ENCODE results near the gene ALKAL2. TPM values are rescaled to one million over a fixed set of nuclear protein-coding genes. Genes with fewer than 3 reads are reported as not detected.

Gene ALKAL2
- total and polyA plus RNA-seq, 10 of the 15 experiments (the other 5 are each of a cell fraction or from before 2014, with no cell fraction given) = 0.11 to 0.29 (median 0.11) TPM; not detected in 7

GRCh38 chr2:319059-319600 is 31.2 kb upstream of the ALKAL2 start:
- no peaks in the 10 kb centered on the region for H3K4me1 ChIP-seq (ENCODE audit: control insufficient read depth, insufficient read depth, low read length)
- H2AFZ ChIP-seq (ENCODE audit: control insufficient read depth, low read depth, low read length) = no peak overlapping the region
- ATAC-seq (no peak), DNase-seq (ENCODE audit: low read depth, low spot score) (no peak), FAIRE-seq (no peak)
- H4K20me1 ChIP-seq (ENCODE audit: control insufficient read depth, insufficient read depth) = no peaks in the 10 kb centered on the region
- POLR2A ChIA-PET = no interaction called here
- no peak overlapping the region for H3K4me2 ChIP-seq (ENCODE audit: control insufficient read depth, insufficient read depth)
- H3K36me3 ChIP-seq (ENCODE audit: control insufficient read depth in 2 of 2, insufficient read depth in 2 of 2, low read length in 1 of 2) = no peaks in the 10 kb centered on the region
- SMC1A ChIA-PET (ENCODE audit: uncharacterized antibody, unreplicated experiment) = no interaction called here
- RAD21 ChIA-PET (ENCODE audit: unreplicated experiment) = no interaction called here
- CTCF ChIA-PET = interaction anchor here (0.7 kb wide), 1 partner anchor 69 kb away, joined by 3 read pairs; no protein-coding TSS in a partner anchor
- TF ChIP-seq TCF3 (IDR thresholded peaks at IDR 0.05; ENCODE audit: borderline replicate concordance, insufficient read depth, low read depth, low read length) (peak; percentile 38; the same call in 1 of the 2 replicates), EGR1 (IDR thresholded peaks at IDR 0.05; ENCODE audit: borderline replicate concordance in 1 of 2, low read depth in 2 of 2, low read length in 2 of 2) (0 out of 3 replicates have a peak, but pooled peaks of 1 of the 2 experiments have one; percentile 4), MTA2 (IDR thresholded peaks at IDR 0.05; ENCODE audit: low read depth) (no peak)
- BruUV-seq (replicated peaks) = no TSS peak
- no peak overlapping the region for H3K27ac ChIP-seq (ENCODE audit: control insufficient read depth, insufficient read depth)
- in situ Hi-C loops (cut with MboI) = no loop called here
- intact Hi-C loops (cut with micrococcal nuclease; ENCODE audit: unreplicated experiment) = no loop called here
- H3K9me3 ChIP-seq (replicated peaks; ENCODE audit: control insufficient read depth, insufficient read depth, low read length) = no peaks in the 10 kb centered on the region; the same call in 2 of the 3 replicates
- no peaks in the 10 kb centered on the region; a peak in 1 of 4 replicates for H3K27me3 ChIP-seq (replicated peaks in 1 of 2; ENCODE audit: control insufficient read depth in 2 of 2, insufficient read depth in 2 of 2, low read length in 1 of 2)
- no peak overlapping the region for H3K9ac ChIP-seq (ENCODE audit: control insufficient read depth, insufficient read depth, low read length)
- H3K4me3 ChIP-seq = no peak overlapping the region
- 70% methylated on average over 15 of the region's 34 CpGs for WGBS (ENCODE audit: insufficient coverage, insufficient replicate concordance, low lambda C conversion rate, missing lambda C conversion rate)
- no peaks in the 10 kb centered on the region for H3K79me2 ChIP-seq (ENCODE audit: control insufficient read depth, insufficient read depth, low read length)

GRCh38 chr2:317501-318424 is 29.9 kb upstream of the ALKAL2 start:
- Histone ChIP-seq H3K9ac (ENCODE audit: control insufficient read depth, insufficient read depth, low read length) (no peak overlapping the region), H2AFZ (ENCODE audit: control insufficient read depth, low read depth, low read length) (no peak overlapping the region), H3K36me3 (ENCODE audit: control insufficient read depth in 2 of 2, insufficient read depth in 2 of 2, low read length in 1 of 2) (no peaks in the 10 kb centered on the region), H3K9me3 (replicated peaks; ENCODE audit: control insufficient read depth, insufficient read depth, low read length) (no peaks in the 10 kb centered on the region; the same call in 2 of the 3 replicates), H3K79me2 (ENCODE audit: control insufficient read depth, insufficient read depth, low read length) (no peaks in the 10 kb centered on the region), H3K27me3 (replicated peaks in 1 of 2; ENCODE audit: control insufficient read depth in 2 of 2, insufficient read depth in 2 of 2, low read length in 1 of 2) (no peaks in the 10 kb centered on the region; a peak in 1 of 4 replicates), H3K27ac (ENCODE audit: control insufficient read depth, insufficient read depth) (no peak overlapping the region), H4K20me1 (ENCODE audit: control insufficient read depth, insufficient read depth) (no peaks in the 10 kb centered on the region), H3K4me3 (no peak overlapping the region), H3K4me2 (ENCODE audit: control insufficient read depth, insufficient read depth) (no peak overlapping the region), H3K4me1 (ENCODE audit: control insufficient read depth, insufficient read depth, low read length) (no peaks in the 10 kb centered on the region)
- no TSS peak for BruUV-seq (replicated peaks)
- ChIA-PET SMC1A (ENCODE audit: uncharacterized antibody, unreplicated experiment) (no interaction called here), CTCF (no interaction called here), POLR2A (interaction anchor here (0.7 kb wide), 1 partner anchor 223 kb away, joined by 3 read pairs; no protein-coding TSS in a partner anchor), RAD21 (ENCODE audit: unreplicated experiment) (no interaction called here)
- in situ Hi-C loops (cut with MboI) (no loop called here), intact Hi-C loops (cut with micrococcal nuclease; ENCODE audit: unreplicated experiment) (no loop called here)
- no peak for FAIRE-seq
- WGBS (ENCODE audit: insufficient coverage, insufficient replicate concordance, low lambda C conversion rate, missing lambda C conversion rate) = 57% methylated on average over 27 of the region's 27 CpGs
- DNase-seq (ENCODE audit: low read depth, low spot score) = no peak
- TF ChIP-seq RUNX3 (IDR thresholded peaks at IDR 0.05; ENCODE audit: low read length) (0 out of 2 replicates have a peak, but pooled peaks have one; percentile 10), HSF1 (IDR thresholded peaks at IDR 0.05; ENCODE audit: low read depth, low read length) (no peak)
- ATAC-seq = peak; percentile 60

Measured in GM12878 (cell line).